ENCODE measurements around the gene ZNF284.

The ZNF284 gene

DNA sequence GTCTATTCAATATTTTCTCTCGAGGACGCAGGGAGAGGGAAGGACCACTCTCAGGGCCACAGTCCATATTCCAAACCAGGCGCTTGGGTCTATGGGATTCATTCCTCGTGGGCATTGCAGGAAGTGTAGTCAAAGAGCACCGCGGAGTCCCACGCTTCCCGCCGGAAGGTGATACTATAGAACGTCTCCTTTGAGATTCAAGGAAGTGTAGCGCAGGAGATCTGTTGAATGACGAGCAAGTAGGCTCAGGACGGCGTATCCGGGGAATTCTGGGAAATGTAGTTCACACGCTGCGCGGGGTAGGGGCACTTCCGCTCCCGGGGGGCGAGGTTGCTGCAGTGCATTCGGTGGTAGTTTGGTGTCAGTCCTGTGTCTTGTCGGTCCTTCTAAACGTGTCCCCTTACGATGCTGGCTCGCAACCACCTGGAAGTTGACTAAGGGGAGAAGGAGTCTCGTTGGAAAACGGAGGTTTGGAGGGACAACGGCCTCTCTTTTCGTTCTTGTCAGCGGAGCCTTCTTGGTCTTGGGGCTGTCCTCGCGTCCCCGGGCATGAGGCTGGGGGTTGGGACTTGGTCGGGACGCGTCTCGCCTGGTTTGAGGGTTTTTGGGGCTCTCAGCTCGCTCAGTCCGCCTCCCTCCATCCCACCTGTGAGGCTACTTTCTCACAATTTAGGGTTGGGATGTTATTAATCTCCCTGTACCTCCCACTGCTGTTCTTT lies at the start of gene ZNF284:
Gene ZNF284 (plus strand): TSS at position 336 of the 719 bp plus-strand sequence. CDS start 4,231 bp downstream, outside the sequence.
- peak; percentile 82 for DNase-seq

DNA sequence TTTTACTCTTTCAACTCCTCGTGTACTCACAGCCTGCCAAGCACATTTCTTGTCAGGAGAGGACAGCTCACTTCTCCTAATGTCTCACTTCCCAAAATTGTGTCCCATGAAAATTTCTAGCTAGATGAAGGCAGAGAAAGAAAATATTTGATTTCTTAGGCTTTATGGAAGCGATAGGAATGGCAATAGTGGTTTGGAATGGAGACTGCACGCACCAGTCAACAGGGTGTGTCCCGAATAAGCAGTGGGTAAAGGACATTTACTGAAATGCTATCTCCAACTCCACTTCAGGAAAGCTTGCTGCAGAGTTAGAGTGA lies 47.1 kb upstream of the ZNF284 start:
- no peak for DNase-seq

DNA sequence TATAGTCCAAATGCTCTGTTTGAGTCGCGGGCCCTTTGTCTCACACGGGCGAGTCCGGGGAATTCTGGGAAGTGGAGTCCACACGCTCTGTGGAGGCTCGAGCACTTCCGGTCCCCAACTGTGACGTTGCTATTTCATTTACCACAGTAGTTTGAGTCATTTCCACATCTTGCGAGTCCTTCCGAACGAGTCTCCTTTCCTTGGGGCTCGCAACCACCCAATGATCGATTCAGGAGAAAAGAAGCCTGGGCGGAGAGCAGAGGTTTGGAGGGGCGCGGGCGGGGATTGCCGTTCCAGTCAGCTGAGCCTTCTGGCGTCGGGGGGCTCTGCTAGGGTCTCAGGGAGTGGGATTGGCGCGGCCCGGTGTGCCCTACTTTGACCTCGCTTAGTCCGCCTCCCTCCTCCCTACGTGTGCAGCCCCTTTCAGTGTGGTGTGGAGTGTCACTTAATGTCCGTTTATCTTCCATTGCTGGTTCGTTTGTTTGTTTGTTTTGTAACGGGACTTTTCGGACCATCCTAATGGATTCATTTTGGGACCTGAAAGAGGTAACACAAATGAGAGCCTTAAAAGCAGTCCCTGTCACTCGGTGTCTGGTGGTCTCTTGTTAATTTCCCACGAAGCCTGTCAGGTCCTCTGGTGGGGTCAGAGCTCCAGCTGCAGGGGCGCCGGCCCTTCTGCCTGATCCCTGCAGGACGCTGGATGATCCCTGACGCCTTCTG lies 46.6 kb upstream of the ZNF284 start, which contains the start of gene ZNF222:
Gene ZNF222 (plus strand): TSS at position 163 of the 720 bp plus-strand sequence. CDS start 58 bp downstream, at position 221.
- DNase-seq, result peak; percentile 61

DNA sequence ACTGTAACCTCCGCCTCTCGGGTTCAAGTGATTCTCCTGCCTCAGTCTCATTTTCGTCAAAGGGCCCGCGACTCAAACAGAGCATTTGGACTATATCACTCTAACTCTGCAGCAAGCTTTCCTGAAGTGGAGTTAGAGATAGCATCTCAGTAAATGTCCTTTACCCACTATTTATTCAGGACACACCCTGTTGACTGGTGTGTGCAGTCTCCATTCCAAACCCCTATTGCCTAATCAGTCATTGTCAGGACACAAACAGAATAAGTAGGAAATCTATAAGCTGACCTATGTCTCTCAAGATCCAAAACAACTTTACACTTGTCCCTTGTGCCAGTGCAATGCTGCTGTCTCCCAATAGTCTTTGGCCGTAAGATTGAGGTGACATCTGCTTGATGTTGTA lies 45.3 kb upstream of the ZNF284 start:
- no peak for DNase-seq

DNA sequence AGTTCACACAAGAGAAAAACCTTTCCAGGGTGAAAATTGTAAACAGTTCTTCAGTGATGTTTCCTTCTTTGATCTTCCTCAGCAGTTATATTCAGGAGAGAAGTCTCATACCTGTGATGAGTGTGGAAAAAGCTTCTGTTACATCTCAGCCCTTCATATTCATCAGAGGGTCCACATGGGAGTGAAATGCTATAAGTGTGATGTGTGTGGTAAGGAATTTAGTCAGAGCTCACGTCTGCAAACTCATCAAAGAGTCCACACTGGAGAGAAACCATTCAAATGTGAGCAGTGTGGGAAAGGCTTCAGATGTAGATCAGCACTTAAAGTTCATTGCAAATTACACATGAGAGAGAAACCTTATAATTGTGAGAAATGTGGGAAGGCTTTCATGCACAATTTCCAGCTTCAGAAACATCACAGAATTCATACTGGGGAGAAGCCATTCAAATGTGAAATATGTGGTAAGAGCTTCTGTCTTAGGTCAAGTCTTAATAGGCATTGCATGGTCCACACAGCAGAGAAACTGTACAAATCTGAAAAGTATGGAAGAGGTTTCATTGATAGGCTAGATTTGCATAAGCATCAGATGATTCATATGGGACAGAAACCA lies 39.9 kb upstream of the ZNF284 start:
- no peak for DNase-seq

DNA sequence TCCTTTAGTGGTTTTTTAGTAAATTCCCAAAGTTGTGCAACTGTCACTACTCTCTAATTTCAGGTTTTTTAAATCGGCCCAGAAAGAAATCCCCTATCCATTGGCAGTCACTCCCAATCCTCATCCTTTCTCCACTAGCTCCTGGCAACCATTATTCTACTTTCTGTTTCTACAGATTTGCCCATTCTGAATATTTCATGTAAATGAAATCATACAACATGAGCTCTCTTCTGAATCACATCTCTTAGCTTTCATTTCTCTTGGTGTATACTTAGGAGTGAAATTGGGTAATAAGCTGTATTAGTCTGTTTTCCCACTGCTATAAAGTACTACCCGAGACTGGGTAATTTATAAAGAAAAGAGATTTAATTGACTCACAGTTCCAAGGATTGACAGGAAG lies 29.8 kb upstream of the ZNF284 start:
- no peak for DNase-seq

DNA sequence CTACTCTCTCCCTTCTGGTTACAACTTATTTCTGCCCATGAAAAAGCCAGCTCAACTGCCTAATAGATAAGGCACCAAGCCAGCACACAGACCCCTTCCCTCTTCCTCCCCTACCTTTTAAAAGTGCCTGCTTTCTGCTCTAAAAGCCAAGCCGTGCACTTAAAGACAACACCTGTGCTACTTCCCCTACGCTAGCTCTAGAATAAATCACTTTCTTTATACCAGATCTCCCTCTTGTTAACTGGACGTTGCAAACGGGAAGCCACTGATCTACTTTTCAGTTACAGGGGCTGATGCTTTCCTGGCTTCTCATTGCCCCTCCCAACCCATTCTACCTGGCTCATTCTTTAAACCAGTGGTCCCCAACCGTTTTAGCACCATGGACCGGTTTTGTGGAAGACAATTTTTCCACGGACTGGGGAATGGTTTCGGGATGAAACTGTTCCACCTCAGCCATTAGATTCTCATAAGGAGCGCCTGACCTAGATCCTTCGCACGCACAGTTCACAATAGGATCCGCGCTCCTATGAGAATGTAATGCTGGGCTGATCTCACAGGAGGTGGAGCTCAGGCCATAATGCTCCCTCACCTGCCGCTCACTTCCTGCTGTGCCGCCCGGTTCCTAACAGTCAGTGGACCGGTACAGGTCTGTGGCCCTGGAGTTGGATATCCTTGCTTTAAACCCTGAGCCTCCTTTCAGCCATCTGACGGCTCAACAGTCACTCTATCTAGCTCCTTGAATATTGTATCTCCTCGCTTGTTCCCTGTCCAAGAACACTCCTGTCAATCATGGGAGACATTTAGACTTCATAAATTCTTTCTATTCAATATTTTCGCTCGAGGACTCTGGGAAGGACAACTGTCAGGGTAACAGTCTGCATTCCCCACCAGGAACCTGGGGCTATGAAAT lies 21.0 kb upstream of the ZNF284 start:
- peak; percentile 82 for DNase-seq

DNA sequence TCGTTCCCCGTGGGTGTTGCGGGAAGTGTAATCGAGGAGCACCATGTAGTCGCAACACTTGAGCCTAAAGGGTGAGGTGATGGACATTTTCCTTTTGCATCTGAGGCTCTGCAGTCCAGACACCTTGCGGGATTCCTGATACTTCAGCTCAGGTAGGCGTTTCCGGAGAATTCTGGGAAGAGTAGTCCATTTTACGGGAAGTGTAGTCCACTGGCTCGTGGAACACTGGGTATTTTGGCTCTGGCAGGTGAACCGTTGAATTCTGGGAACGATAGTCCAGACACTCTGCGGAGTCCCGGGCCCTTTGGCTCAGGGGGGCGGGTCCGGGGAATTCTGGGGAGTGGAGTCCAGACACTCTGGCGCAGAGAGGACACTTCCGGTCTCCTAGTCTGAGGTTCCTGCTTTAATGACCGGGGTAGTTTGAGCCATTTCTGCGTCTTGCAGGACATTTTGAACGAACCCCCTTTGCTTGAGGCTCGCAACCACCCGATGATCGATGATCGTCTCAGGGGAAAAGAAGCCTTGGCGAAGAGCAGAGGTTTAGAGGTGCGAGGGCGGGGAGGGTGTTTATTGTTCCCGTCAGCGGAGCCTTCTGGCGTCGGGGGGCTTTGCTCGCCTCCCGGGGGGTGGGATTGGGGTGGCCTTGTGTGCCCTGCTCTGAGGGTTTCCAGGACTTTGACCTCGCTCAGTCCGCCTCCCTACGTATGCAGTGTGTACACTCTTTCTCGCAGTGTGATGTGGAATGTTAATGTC lies 20.1 kb upstream of the ZNF284 start, which contains the start of gene ZNF223:
Gene ZNF223 (plus strand): TSS at position 387 of the 753 bp plus-strand sequence. CDS start 3,141 bp downstream, outside the sequence.
- DNase-seq, result peak; percentile 98

DNA sequence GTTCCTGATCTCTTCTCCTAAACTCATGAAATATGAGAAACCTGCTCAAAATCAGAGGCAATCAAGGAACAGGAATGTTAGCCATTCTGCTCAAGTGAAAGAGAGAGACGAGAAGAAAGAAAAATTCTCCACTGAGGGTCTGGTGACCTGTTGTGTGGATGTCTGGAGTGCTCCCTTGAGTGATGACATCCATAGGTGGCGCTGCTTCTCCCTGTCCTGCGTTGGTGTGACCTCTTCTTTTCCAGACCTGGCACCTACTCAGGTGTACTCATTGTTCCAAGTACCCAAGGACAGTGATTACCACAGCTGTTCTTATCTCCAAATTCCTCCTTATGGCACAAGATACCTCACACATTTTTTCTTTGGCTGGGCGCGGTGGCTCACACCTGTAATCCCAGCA lies 16.1 kb upstream of the ZNF284 start:
- DNase-seq, result no peak

DNA sequence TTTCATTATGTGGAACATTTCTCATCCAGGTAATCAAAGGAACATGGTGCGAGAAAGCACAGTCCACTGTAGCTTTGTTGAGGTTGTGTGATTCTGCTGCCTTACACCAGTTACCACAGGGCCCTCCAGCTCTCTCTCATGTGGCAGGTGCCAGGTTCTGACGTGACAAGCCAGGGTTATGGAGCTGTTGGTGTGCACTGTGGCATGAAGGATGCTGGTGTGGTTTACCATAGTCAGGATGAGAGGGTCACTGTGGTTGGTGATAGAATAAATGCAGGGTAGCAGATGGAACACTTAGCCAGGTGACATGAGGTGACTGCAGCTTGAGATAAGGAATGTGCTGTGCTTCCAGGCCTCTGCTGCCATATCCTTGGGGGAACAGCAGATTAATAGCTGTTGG lies 12.7 kb upstream of the ZNF284 start:
- no peak for DNase-seq

DNA sequence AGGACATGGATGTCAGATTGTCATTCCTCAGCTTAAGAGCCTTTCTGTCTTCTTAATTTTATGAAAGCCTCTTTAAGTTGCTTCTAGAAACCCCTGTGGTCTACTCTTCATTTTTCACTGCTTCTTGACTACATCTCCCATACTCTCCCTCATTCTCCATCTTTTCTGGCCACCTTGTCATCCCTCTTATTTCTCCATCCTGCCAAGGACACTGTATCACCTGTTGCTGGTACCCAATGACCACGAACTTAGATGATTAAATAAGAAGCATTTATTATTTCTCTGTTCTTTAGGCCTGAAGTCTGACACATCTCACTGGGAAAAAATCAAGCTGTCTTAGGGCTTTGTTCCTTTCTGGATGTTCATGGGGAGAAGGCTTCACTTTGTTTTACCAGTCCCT lies 10.9 kb upstream of the ZNF284 start:
- no peak for DNase-seq

DNA sequence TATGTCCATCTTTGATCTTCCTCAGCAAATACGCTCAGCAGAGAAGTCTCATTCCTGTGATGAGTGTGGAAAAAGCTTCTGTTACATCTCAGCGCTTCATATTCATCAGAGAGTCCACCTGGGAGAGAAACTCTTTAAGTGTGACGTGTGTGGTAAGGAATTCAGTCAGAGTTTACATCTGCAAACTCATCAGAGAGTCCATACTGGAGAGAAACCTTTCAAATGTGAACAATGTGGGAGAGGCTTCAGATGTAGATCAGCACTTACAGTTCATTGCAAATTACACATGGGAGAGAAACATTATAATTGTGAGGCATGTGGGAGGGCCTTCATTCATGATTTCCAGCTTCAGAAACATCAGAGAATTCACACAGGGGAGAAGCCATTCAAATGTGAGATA lies 5.7 kb upstream of the ZNF284 start:
- no peak for DNase-seq

DNA sequence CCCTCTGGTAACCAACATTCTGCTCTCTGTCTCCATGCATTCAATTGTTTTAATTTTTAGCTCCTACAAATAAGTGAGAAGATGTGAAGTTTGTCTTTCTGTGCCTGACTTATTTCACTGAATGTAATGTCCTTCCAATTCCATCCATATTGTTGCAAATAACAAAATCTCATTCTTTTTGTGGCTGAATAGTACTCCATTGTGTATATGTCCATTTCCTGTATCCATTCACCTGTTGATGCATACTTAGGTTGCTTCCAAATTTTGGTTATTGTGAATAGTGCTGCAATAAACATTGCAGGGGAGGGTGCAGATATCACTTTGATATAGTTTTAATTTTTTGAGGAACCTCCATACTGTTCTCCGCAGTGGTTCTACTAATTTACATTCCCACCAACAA lies 2.5 kb upstream of the ZNF284 start:
- DNase-seq, result no peak

DNA sequence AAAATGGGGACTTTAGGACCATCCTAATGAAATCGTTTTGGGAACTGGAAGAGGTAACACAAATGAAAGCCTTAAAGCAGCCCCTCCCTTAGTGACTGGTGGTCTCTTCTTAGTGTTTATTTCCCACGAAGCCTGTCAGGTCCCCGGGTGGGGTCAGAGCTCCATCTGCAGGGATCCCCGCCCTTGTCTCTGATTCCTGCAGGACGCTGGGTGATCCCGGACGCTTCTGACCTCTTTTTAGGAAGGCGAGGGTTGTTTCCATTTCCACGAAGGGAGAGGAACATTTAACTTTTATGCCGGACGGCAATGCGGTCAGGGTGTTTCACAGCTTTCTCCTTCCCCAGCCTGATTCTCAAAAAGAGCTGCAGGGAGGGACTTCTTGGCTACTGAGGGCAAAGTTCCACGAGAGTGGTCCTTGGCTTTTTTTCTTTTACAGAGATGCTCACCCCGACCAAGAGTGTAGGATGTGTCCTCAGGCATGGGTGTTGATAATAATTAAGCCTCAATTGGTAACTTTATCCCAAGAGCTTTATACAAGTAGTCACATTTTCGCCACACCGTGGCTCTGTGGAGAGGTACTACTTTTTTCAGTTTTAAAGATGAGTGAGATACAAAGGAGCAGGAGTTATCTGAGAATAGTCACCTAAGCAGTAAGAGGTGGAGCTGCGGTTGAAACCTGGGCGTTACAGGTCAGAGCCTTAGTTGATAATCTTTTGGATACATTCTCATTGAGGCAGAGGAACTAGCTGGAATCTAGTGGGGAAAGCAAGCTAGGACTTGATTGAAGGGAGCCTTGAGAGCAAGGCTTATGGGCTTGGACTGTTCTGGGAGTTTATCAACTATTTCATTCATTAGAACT lies 813 bp downstream of the ZNF284 start:
- no peak for DNase-seq

DNA sequence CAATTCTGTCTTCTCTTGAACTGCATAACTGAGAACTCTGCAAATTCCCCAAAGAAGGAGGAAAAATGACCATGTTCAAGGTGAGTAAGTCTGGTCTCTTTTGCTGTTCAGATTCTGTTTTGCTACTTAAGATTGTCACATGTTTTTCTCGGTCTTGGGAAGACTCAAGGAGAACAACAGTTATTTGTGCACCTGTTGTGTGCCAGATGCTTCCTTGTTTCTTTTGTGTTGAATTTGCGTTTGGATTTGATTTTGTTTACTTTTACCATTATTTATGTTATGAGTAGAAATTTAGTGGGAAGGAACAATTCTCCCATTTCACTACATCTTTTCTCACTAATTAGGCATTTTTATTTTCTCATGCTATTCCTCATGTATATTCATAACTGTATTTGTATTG lies 4.4 kb downstream of the ZNF284 start:
- no peak for DNase-seq

DNA sequence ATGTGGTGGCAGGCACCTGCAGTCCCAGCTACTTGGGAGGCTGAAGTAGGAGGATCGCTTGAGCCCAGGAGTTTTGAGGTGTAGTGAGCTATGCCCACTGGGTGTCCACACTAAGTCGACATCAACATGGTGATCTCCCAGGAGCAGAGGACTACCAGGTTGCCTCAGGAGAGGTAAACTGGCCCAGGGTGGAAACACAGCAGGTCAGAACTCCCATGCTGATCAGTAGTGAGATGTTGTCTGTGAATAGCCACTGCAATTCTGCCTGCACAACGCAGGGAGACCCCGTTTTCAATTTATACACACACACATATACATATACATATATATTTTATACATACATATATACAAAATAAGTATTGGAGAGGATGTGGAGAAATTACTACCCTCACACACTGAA lies 20.1 kb downstream of the ZNF284 start:
- DNase-seq, result no peak

DNA sequence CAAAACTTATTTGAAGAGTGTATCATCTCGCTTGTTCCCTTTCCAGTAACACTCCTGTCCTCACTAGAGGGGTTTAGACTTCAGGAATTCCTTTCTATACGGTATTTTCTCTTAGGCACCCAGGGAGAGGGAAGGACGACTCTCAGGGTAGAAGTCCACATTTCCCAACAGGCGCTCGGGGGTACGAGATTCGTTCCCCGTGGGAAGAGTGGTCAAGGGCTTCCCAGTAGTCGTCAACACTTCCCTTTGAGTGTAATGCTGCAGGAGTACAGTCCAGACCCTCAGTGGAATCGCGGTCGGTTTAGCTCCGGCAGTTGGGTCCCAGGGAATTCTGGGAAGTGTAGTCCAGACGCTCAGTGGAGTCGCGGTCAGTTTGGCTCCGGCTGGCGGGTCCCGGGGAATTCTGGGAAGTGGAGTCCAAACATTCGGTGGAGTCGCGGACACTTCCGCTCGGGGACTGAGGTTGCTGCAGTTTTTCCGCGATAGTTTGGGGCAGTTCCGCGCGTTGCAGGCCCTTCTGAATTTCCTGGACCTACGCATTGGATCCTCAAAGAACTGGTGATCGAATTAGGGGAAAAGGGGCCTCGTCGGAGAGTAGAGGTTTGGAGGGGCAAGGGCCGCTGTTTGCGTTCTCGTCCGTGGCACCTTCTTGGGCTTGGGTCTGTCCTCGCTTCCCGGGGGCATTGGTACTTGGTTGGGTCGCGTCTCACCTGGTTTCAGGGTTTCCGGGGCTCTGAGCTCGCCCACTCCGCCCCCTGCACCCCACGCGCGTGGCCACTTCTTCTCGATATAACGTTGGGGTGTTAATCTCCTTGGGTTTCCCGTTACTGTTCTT lies 22.2 kb downstream of the ZNF284 start, which contains the start of gene ZNF224:
Gene ZNF224 (plus strand): TSS at position 431 of the 835 bp plus-strand sequence. CDS start 3,513 bp downstream, outside the sequence.
- peak; percentile 90 for DNase-seq

DNA sequence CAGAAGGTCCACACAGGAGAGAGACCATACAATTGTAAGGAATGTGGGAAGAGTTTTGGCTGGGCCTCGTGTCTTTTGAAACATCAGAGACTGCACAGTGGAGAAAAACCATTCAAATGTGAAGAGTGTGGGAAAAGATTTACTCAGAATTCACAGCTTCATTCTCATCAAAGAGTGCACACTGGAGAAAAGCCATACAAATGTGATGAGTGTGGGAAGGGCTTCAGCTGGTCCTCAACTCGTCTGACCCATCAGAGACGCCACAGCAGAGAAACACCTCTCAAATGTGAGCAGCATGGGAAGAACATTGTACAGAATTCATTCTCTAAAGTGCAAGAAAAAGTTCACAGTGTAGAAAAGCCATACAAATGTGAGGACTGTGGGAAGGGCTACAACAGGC lies 35.8 kb downstream of the ZNF284 start:
- no peak for DNase-seq

DNA sequence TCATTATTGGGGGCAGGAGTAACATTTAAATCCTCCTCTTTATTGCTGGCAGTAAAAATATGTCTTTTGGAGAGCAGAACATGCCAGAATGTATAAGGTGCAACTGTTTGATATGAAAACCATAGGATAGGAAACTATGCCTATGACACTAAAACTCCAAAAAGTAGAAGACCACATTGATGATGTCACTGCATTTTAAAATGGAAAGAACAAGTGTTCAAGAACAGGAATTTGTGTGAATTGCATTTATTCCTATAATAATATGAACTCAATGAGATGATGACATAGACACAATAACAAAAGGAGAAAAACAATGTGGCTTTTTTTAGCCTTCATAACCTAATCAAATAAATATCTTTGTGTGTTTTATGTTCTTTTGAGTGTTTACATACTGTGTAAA lies 37.5 kb downstream of the ZNF284 start:
- DNase-seq, result no peak

DNA sequence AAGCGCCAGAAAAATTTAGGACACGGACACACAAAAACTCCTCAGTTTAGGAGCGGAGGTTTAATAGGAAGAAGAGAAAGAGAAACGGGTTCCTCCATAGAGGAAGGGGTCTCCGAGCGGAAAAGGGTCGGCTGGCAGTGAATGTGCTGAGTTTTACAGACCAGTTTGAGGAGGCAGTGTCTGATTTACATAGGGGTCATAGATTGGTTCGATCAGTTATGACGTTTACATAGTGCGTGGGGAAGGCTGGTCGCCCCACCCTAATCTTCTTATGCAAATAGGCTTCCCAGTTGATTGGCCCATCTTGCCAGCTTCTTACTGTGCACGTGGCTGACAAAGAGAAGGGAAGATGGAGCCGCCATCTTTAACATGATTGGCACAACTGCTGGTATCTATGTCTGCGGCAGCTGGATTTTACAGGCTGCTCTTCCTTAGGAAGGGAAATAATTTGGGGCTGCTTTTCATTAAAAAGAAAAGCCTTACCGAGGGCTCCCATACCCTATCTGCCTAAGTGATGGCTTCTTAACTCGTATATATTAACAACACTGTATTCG lies 40.0 kb downstream of the ZNF284 start:
- DNase-seq, result no peak
